ENCODE data around the gene DNM1. TPM values are rescaled to one million over a fixed set of nuclear protein-coding genes. Genes with fewer than 3 reads are reported as not detected.

DNM1 gene
- total and polyA plus RNA-seq, 10 of the 15 experiments (the other 5 are each of a cell fraction or from before 2014, with no cell fraction given), result 0.06 to 0.67 (median 0.19) TPM; not detected in 3

DNA sequence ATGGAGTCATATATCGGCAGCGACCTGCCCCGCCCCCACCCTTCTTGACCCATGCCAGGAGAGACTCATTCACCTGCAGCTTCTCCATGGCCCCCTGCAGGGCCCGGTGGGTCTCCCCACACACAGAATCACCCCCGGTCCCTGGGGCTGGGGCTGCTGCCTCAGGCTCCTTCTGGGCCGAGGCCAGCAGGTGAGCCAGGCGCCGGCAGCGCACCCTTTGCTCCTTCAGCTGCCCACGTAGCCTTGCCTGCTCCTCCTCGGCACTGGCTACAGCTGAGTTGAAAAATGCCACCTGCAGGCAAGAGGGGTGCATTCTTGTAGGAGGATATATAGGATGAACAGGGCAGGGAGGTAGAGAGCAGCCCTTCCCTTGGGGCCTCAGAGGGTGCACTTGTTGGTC lies 54.7 kb downstream of the DNM1 start:
- H3K27me3 ChIP-seq (replicated peaks in 1 of 2; ENCODE audit: control insufficient read depth in 2 of 2, insufficient read depth in 2 of 2, low read length in 1 of 2), result no peaks in the 10 kb centered on the region
- 91% methylated on average over 11 of the region's 11 CpGs for WGBS (ENCODE audit: insufficient coverage, insufficient replicate concordance, low lambda C conversion rate, missing lambda C conversion rate)
- no TSS peak for BruUV-seq (replicated peaks)
- ChIA-PET POLR2A (interaction anchor here (0.9 kb wide), 1 partner anchor 18 kb away, joined by 3 read pairs; the partner anchor contains the start of genes GOLGA2 and SWI5), CTCF (interaction anchor here (0.8 to 2.5 kb wide), 4 partner anchors 8 to 83 kb away, joined by 3 to 9 read pairs (median 4); no protein-coding TSS in a partner anchor), SMC1A (ENCODE audit: uncharacterized antibody, unreplicated experiment) (no interaction called here), RAD21 (ENCODE audit: unreplicated experiment) (no interaction called here)
- TF ChIP-seq, protein P1, sequence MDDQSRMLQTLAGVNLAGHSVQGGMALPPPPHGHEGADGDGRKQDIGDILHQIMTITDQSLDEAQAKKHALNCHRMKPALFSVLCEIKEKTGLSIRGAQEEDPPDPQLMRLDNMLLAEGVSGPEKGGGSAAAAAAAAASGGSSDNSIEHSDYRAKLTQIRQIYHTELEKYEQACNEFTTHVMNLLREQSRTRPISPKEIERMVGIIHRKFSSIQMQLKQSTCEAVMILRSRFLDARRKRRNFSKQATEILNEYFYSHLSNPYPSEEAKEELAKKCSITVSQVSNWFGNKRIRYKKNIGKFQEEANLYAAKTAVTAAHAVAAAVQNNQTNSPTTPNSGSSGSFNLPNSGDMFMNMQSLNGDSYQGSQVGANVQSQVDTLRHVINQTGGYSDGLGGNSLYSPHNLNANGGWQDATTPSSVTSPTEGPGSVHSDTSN (IDR thresholded peaks at IDR 0.05; ENCODE audit: insufficient replicate concordance, low read depth, low read length), result no peak
- TF ChIP-seq BMI1 (IDR thresholded peaks at IDR 0.05; ENCODE audit: borderline replicate concordance) (no peak), ZSCAN29 (IDR thresholded peaks at IDR 0.05) (no peak), EZH2 (IDR thresholded peaks at IDR 0.05; ENCODE audit: borderline replicate concordance, control insufficient read depth, low read depth, low read length) (no peak), SRF (IDR thresholded peaks at IDR 0.05; ENCODE audit: low read depth in 2 of 2, low read length in 2 of 2) (no peak), SMAD1 (IDR thresholded peaks at IDR 0.05; ENCODE audit: low read depth, partially characterized antibody) (no peak), POLR2A (IDR thresholded peaks at IDR 0.05; ENCODE audit: low read depth, low read length) (no peak), MYC (IDR thresholded peaks at IDR 0.05; ENCODE audit: insufficient read depth, insufficient read length, insufficient replicate concordance, low read length, severe bottlenecking) (no peak), HDAC2 (IDR thresholded peaks at IDR 0.05) (no peak)
- TF ChIP-seq, protein P2, sequence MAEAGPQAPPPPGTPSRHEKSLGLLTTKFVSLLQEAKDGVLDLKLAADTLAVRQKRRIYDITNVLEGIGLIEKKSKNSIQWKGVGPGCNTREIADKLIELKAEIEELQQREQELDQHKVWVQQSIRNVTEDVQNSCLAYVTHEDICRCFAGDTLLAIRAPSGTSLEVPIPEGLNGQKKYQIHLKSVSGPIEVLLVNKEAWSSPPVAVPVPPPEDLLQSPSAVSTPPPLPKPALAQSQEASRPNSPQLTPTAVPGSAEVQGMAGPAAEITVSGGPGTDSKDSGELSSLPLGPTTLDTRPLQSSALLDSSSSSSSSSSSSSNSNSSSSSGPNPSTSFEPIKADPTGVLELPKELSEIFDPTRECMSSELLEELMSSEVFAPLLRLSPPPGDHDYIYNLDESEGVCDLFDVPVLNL (IDR thresholded peaks at IDR 0.05; ENCODE audit: low read depth, low read length), result no peak
- no peak overlapping the region for H2AFZ ChIP-seq (ENCODE audit: control insufficient read depth, low read depth, low read length)
- H3K4me3 ChIP-seq, result no peak overlapping the region
- H3K9me3 ChIP-seq (replicated peaks; ENCODE audit: control insufficient read depth, insufficient read depth, low read length), result no peaks in the 10 kb centered on the region
- DNase-seq (ENCODE audit: low read depth, low spot score) (no peak), FAIRE-seq (no peak), ATAC-seq (no peak)
- in situ Hi-C loops (cut with MboI) (no loop called here), intact Hi-C loops (cut with micrococcal nuclease; ENCODE audit: unreplicated experiment) (no loop called here)
- H3K4me2 ChIP-seq (ENCODE audit: control insufficient read depth, insufficient read depth), result no peak overlapping the region
- H3K9ac ChIP-seq (ENCODE audit: control insufficient read depth, insufficient read depth, low read length), result no peak overlapping the region
- H3K4me1 ChIP-seq (ENCODE audit: control insufficient read depth, insufficient read depth, low read length), result no peaks in the 10 kb centered on the region
- no peak overlapping the region for H3K27ac ChIP-seq (ENCODE audit: control insufficient read depth, insufficient read depth)
- H4K20me1 ChIP-seq (ENCODE audit: control insufficient read depth, insufficient read depth), result no peaks in the 10 kb centered on the region
- no peaks in the 10 kb centered on the region for H3K79me2 ChIP-seq (ENCODE audit: control insufficient read depth, insufficient read depth, low read length)
- H3K36me3 ChIP-seq (ENCODE audit: control insufficient read depth in 2 of 2, insufficient read depth in 2 of 2, low read length in 1 of 2), result peaks cover 7 to 9% of the 10 kb centered on the region in 2 experiments
